GM12872 (cell line): ENCODE measurements around the gene SLC6A20.

Source experiments
- TF ChIP-seq, protein P1 (sequence below): IDR thresholded peaks from 3 replicates; pipeline ENCODE4 v1.5.1; 2011; ENCODE audit warnings: low read depth, mild to moderate bottlenecking, low read length, moderate library complexity; ENCODE audit not compliant: insufficient read depth

The SLC6A20 gene

DNA sequence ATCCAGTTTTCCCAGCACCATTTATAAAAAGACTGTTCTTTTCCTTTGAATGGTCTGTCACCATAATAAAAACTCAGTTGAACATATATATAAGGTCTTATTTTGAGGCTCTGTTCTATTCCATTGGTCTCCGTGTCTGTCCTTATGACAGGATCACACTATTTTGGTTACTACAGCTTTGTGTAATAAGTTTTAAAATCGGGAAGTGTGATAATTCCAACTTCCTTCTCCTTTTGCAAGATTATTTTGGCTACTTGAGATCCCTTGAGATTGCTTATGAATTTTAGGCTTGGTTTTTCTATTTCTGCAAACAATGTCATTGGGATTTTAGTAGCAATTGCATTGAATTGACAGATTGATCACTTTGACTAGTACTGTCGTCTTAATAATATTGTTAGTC, 71.4 kb downstream of the SLC6A20 start:
- TF ChIP-seq, protein P1, sequence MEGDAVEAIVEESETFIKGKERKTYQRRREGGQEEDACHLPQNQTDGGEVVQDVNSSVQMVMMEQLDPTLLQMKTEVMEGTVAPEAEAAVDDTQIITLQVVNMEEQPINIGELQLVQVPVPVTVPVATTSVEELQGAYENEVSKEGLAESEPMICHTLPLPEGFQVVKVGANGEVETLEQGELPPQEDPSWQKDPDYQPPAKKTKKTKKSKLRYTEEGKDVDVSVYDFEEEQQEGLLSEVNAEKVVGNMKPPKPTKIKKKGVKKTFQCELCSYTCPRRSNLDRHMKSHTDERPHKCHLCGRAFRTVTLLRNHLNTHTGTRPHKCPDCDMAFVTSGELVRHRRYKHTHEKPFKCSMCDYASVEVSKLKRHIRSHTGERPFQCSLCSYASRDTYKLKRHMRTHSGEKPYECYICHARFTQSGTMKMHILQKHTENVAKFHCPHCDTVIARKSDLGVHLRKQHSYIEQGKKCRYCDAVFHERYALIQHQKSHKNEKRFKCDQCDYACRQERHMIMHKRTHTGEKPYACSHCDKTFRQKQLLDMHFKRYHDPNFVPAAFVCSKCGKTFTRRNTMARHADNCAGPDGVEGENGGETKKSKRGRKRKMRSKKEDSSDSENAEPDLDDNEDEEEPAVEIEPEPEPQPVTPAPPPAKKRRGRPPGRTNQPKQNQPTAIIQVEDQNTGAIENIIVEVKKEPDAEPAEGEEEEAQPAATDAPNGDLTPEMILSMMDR, result no peak

- TF ChIP-seq, protein P1, result no peak
These were observed 76.5 kb downstream of the SLC6A20 start for GRCh38 chr3:45719655-45720487.

DNA sequence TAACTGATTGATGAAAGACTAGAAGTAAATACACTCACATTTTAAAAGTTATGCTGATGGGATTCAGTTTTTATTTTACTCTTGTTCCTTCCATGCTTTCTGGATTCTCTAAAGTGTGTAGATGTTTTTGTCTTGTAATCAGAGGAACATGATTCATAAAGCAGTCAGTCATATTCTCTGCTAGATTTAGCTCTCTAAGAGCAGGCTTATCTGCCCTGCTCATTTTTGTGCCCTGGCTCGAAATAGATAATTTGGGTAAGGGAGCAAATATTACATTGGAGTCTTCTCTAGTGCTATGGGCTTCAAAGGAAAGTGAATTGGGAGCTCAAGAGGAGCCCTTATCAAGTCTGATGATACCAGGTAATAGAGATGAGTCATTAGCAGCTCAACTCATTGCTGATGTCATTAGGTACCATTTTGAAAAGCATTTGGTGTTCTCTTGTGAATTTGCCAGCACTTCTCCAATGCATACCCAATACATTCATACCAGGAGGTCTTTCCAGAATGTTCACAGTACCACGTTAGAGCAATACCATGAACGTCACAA, 79.5 kb downstream of the SLC6A20 start:
- TF ChIP-seq, protein P1, result no peak

GRCh38 chr3:45715945-45716344, 80.4 kb downstream of the SLC6A20 start:
- TF ChIP-seq, protein P1, result no peak

GRCh38 chr3:45712434-45713110, 83.8 kb downstream of the SLC6A20 start:
- TF ChIP-seq, protein P1, result no peak

- TF ChIP-seq, protein P1, result no peak
These were observed 84.4 kb downstream of the SLC6A20 start for GRCh38 chr3:45711931-45712330.
